ES-I3 (cell line): ENCODE measurements around the gene MMAB.

Experiments
- H3K36me3 ChIP-seq: 2 replicates; pipeline ENCODE4 v1.6.1; 2013; ENCODE audit warnings: mild to moderate bottlenecking, low read length, control low read depth, moderate library complexity; ENCODE audit not compliant: insufficient read depth
- H3K4me1 ChIP-seq: 2 replicates; pipeline ENCODE4 v1.6.1; 2013; ENCODE audit warnings: mild to moderate bottlenecking, control low read depth, low read length; ENCODE audit not compliant: insufficient read depth
- H3K9ac ChIP-seq: 2 replicates; pipeline ENCODE4 v1.6.1; 2013; ENCODE audit warnings: low read depth, mild to moderate bottlenecking, low read length, moderate library complexity
- H3K9me3 ChIP-seq: 2 replicates; pipeline ENCODE4 v1.6.1; 2013; ENCODE audit warnings: mild to moderate bottlenecking, low read length, moderate library complexity; ENCODE audit not compliant: control insufficient read depth, insufficient read depth

MMAB gene

GRCh38 chr12:109553906-109554500 lies 19.3 kb downstream of the MMAB start:
- Histone ChIP-seq H3K9me3 (no peaks in the 10 kb centered on the region), H3K4me1 (no peaks in the 10 kb centered on the region), H3K36me3 (no peaks in the 10 kb centered on the region; the same call in 1 of the 2 replicates), H3K9ac (no peak overlapping the region)

- H3K9ac ChIP-seq = no peak overlapping the region
- no peaks in the 10 kb centered on the region for H3K4me1 ChIP-seq
- H3K36me3 ChIP-seq = no peaks in the 10 kb centered on the region; the same call in 1 of the 2 replicates
- H3K9me3 ChIP-seq = no peaks in the 10 kb centered on the region
Observed at GRCh38 chr12:109553483-109553882, 19.8 kb downstream of the MMAB start.

- H3K4me1 ChIP-seq = no peaks in the 10 kb centered on the region
Observed at GRCh38 chr12:109552971-109553370, 20.3 kb downstream of the MMAB start.

GRCh38 chr12:109551108-109551507 lies 22.2 kb downstream of the MMAB start:
- Histone ChIP-seq H3K36me3 (no peaks in the 10 kb centered on the region), H3K4me1 (no peaks in the 10 kb centered on the region), H3K9ac (no peak overlapping the region), H3K9me3 (no peaks in the 10 kb centered on the region)

More at GRCh38 chr12:109552971-109553370, 20.3 kb downstream of the MMAB start:
- no peaks in the 10 kb centered on the region for H3K9me3 ChIP-seq
- H3K36me3 ChIP-seq = no peaks in the 10 kb centered on the region; the same call in 1 of the 2 replicates
- H3K9ac ChIP-seq = no peak overlapping the region

GRCh38 chr12:109550281-109550680 lies 23.0 kb downstream of the MMAB start:
- H3K4me1 ChIP-seq = no peaks in the 10 kb centered on the region
- no peaks in the 10 kb centered on the region for H3K9me3 ChIP-seq
- no peak overlapping the region for H3K9ac ChIP-seq
- H3K36me3 ChIP-seq = no peaks in the 10 kb centered on the region

- H3K36me3 ChIP-seq = no peaks in the 10 kb centered on the region
- no peaks in the 10 kb centered on the region for H3K9me3 ChIP-seq
- H3K9ac ChIP-seq = no peak overlapping the region
- H3K4me1 ChIP-seq = no peaks in the 10 kb centered on the region
Observed at GRCh38 chr12:109549613-109550270, 23.6 kb downstream of the MMAB start.

- Histone ChIP-seq H3K9ac (no peak overlapping the region), H3K4me1 (no peaks in the 10 kb centered on the region), H3K9me3 (no peaks in the 10 kb centered on the region), H3K36me3 (no peaks in the 10 kb centered on the region)
Observed at GRCh38 chr12:109548258-109548657, 25.0 kb downstream of the MMAB start.

- H3K4me1 ChIP-seq = no peaks in the 10 kb centered on the region
Observed at GRCh38 chr12:109547286-109547685, 26.0 kb downstream of the MMAB start.

GRCh38 chr12:109545826-109546225 lies 27.5 kb downstream of the MMAB start:
- H3K9me3 ChIP-seq = no peaks in the 10 kb centered on the region
- no peaks in the 10 kb centered on the region for H3K4me1 ChIP-seq
- H3K36me3 ChIP-seq = no peaks in the 10 kb centered on the region
- H3K9ac ChIP-seq = no peak overlapping the region

More at GRCh38 chr12:109547286-109547685, 26.0 kb downstream of the MMAB start:
- no peaks in the 10 kb centered on the region for H3K9me3 ChIP-seq
- H3K9ac ChIP-seq = no peak overlapping the region
- no peaks in the 10 kb centered on the region for H3K36me3 ChIP-seq

- H3K36me3 ChIP-seq = no peaks in the 10 kb centered on the region
- H3K9ac ChIP-seq = no peak overlapping the region
- H3K4me1 ChIP-seq = no peaks in the 10 kb centered on the region
- no peaks in the 10 kb centered on the region for H3K9me3 ChIP-seq
Observed at GRCh38 chr12:109544955-109545531, 28.3 kb downstream of the MMAB start.

GRCh38 chr12:109542876-109543275 lies 30.4 kb downstream of the MMAB start:
- no peaks in the 10 kb centered on the region for H3K4me1 ChIP-seq
- no peaks in the 10 kb centered on the region for H3K9me3 ChIP-seq
- H3K36me3 ChIP-seq = no peaks in the 10 kb centered on the region
- no peak overlapping the region for H3K9ac ChIP-seq

GRCh38 chr12:109542014-109542413 lies 31.3 kb downstream of the MMAB start:
- H3K9ac ChIP-seq = no peak overlapping the region
- H3K9me3 ChIP-seq = no peaks in the 10 kb centered on the region
- no peaks in the 10 kb centered on the region for H3K36me3 ChIP-seq
- no peaks in the 10 kb centered on the region for H3K4me1 ChIP-seq

GRCh38 chr12:109541413-109541726 lies 31.9 kb downstream of the MMAB start:
- H3K36me3 ChIP-seq = no peaks in the 10 kb centered on the region
- H3K4me1 ChIP-seq = no peaks in the 10 kb centered on the region
- no peaks in the 10 kb centered on the region for H3K9me3 ChIP-seq
- no peak overlapping the region for H3K9ac ChIP-seq

GRCh38 chr12:109540526-109541412 lies 32.5 kb downstream of the MMAB start:
- no peaks in the 10 kb centered on the region for H3K4me1 ChIP-seq
- no peaks in the 10 kb centered on the region for H3K9me3 ChIP-seq
- H3K36me3 ChIP-seq = no peaks in the 10 kb centered on the region
- H3K9ac ChIP-seq = no peak overlapping the region
